Mesodermal cell (in vitro differentiated cells): ENCODE results near the gene TBL1X.
A peak's percentile ranks its signal among the peaks of the same experiment; 100 is the strongest.

Source experiments
- H3K27ac ChIP-seq: 2 replicates; pipeline ENCODE4 v1.7.0; 2013; ENCODE audit warnings: mild to moderate bottlenecking, low read depth, low read length, moderate library complexity; ENCODE audit not compliant: severe bottlenecking
- H3K36me3 ChIP-seq: 2 replicates; pipeline ENCODE4 v1.7.1; 2013; ENCODE audit warnings: mild to moderate bottlenecking, low read length, moderate library complexity; ENCODE audit not compliant: control insufficient read depth, insufficient read depth
- H3K4me1 ChIP-seq: one replicate; pipeline ENCODE4 v1.7.1; 2013; ENCODE audit warnings: mild to moderate bottlenecking, low read length; ENCODE audit not compliant: insufficient read depth, control insufficient read depth, poor library complexity, severe bottlenecking
- H3K4me3 ChIP-seq: 2 replicates; pipeline ENCODE4 v1.7.0; 2013; ENCODE audit warnings: low read length, control low read depth, mild to moderate bottlenecking; ENCODE audit not compliant: insufficient read depth, poor library complexity, severe bottlenecking; ENCODE audit errors: extremely low read depth
- H3K9me3 ChIP-seq: 2 replicates; pipeline ENCODE4 v1.7.1; 2013; ENCODE audit warnings: mild to moderate bottlenecking, low read length, moderate library complexity; ENCODE audit not compliant: control insufficient read depth
- WGBS, 2 experiments: methylation state at CpG; one replicate each; pipeline ENCODE4 v1.1.5; 2013; ENCODE audit warnings: missing lambda C conversion rate in 2 of 2; ENCODE audit not compliant: insufficient coverage in 2 of 2; 5-methylcytosine and 5-hydroxymethylcytosine counted together

TBL1X gene

GRCh38 chrX:9770319-9770718 lies 305.5 kb downstream of the TBL1X start:
- Histone ChIP-seq H3K27ac (no peak overlapping the region), H3K4me3 (no peak overlapping the region), H3K4me1 (peaks cover 9% of the 10 kb centered on the region), H3K36me3 (no peaks in the 10 kb centered on the region), H3K9me3 (no peaks in the 10 kb centered on the region)
- WGBS, 2 experiments: no CpG with 5 or more reads among the region's 1 CpG

- no peak overlapping the region for H3K4me3 ChIP-seq
- no CpG with 5 or more reads among the region's 6 CpGs for WGBS, 2 experiments
- H3K27ac ChIP-seq: no peak overlapping the region
- H3K36me3 ChIP-seq: no peaks in the 10 kb centered on the region
- H3K4me1 ChIP-seq: peaks cover 6% of the 10 kb centered on the region
- H3K9me3 ChIP-seq: no peaks in the 10 kb centered on the region
These were observed 308.1 kb downstream of the TBL1X start for GRCh38 chrX:9772943-9773342.

GRCh38 chrX:9775930-9776329 lies 311.1 kb downstream of the TBL1X start:
- no peak overlapping the region for H3K27ac ChIP-seq
- H3K4me1 ChIP-seq: no peaks in the 10 kb centered on the region
- H3K4me3 ChIP-seq: no peak overlapping the region
- 77 to 96% methylated on average over 6 to 8 of the region's 8 CpGs for WGBS, 2 experiments
- no peaks in the 10 kb centered on the region for H3K9me3 ChIP-seq
- H3K36me3 ChIP-seq: no peaks in the 10 kb centered on the region

GRCh38 chrX:9781941-9782340 lies 317.1 kb downstream of the TBL1X start:
- Histone ChIP-seq H3K36me3 (no peaks in the 10 kb centered on the region), H3K4me3 (no peak overlapping the region), H3K9me3 (no peaks in the 10 kb centered on the region), H3K27ac (no peak overlapping the region), H3K4me1 (no peaks in the 10 kb centered on the region)
- 88% methylated on average over 4 of the region's 7 CpGs; no CpG with 5 or more reads in 1 of the 2 experiments for WGBS, 2 experiments

GRCh38 chrX:9784332-9784731 lies 319.5 kb downstream of the TBL1X start:
- WGBS, 2 experiments: 95 to 100% methylated on average over 1 to 3 of the region's 8 CpGs
- no peak overlapping the region for H3K27ac ChIP-seq
- H3K9me3 ChIP-seq: no peaks in the 10 kb centered on the region

GRCh38 chrX:9785254-9785943 lies 320.5 kb downstream of the TBL1X start:
- Histone ChIP-seq H3K36me3 (no peaks in the 10 kb centered on the region), H3K9me3 (no peaks in the 10 kb centered on the region), H3K4me3 (peak overlapping the region; percentile 49), H3K27ac (no peak overlapping the region), H3K4me1 (peaks cover 11% of the 10 kb centered on the region)
- WGBS, 2 experiments: 0 to 4% methylated on average over 10 to 25 of the region's 58 CpGs

More at GRCh38 chrX:9784332-9784731, 319.5 kb downstream of the TBL1X start:
- Histone ChIP-seq H3K4me1 (peaks cover 8% of the 10 kb centered on the region), H3K4me3 (no peak overlapping the region), H3K36me3 (no peaks in the 10 kb centered on the region)

- Histone ChIP-seq H3K9me3 (no peaks in the 10 kb centered on the region), H3K36me3 (no peaks in the 10 kb centered on the region), H3K4me3 (peak within 1 kb of the TSS; percentile 49), H3K27ac (no peak within 1 kb of the TSS), H3K4me1 (peaks cover 19% of the 10 kb centered on the region)
- WGBS, 2 experiments: 1% methylated on average over 18 to 28 of the region's 132 CpGs
These were observed 321.3 kb downstream of the TBL1X start, which contains the start of gene SHROOM2 for GRCh38 chrX:9785944-9786797. Gene SHROOM2 (plus strand): TSS chrX:9786429. CDS start chrX:9786546, 117 bp downstream.

GRCh38 chrX:9786798-9787635 lies 322.2 kb downstream of the TBL1X start:
- H3K36me3 ChIP-seq: no peaks in the 10 kb centered on the region
- WGBS, 2 experiments: 1 to 4% methylated on average over 4 to 16 of the region's 45 CpGs
- H3K9me3 ChIP-seq: no peaks in the 10 kb centered on the region
- H3K4me3 ChIP-seq: peak overlapping the region; percentile 49
- H3K4me1 ChIP-seq: peaks cover 20% of the 10 kb centered on the region
- H3K27ac ChIP-seq: no peak overlapping the region

GRCh38 chrX:9788911-9789310 lies 324.1 kb downstream of the TBL1X start:
- Histone ChIP-seq H3K9me3 (no peaks in the 10 kb centered on the region), H3K4me1 (peaks cover 20% of the 10 kb centered on the region), H3K36me3 (no peaks in the 10 kb centered on the region), H3K27ac (no peak overlapping the region), H3K4me3 (no peak overlapping the region)
- WGBS, 2 experiments: no CpG with 5 or more reads among the region's 2 CpGs

GRCh38 chrX:9789555-9789954 lies 324.7 kb downstream of the TBL1X start:
- Histone ChIP-seq H3K4me3 (no peak overlapping the region), H3K9me3 (no peaks in the 10 kb centered on the region), H3K27ac (no peak overlapping the region), H3K4me1 (peaks cover 20% of the 10 kb centered on the region), H3K36me3 (no peaks in the 10 kb centered on the region)
- WGBS, 2 experiments: 17% methylated on average over 1 of the region's 5 CpGs; no CpG with 5 or more reads in 1 of the 2 experiments
